ENCODE data around the gene RCAN1. TPM values are rescaled to one million over a fixed set of nuclear protein-coding genes. Genes with fewer than 3 reads are reported as not detected.

Gene RCAN1
- total RNA-seq, 1 donor from 2014 or later = 17.6 TPM

GRCh38 chr21:34599534-34600101, 15.3 kb downstream of the RCAN1 start:
- H3K4me3 Mint-ChIP-seq = no peak overlapping the region
- peaks cover 8% of the 10 kb centered on the region for H3K27me3 Mint-ChIP-seq
- no peaks in the 10 kb centered on the region for H3K36me3 Mint-ChIP-seq (ENCODE audit: low read depth)
- no peak overlapping the region for H3K27ac Mint-ChIP-seq
- H3K9me3 Mint-ChIP-seq = no peaks in the 10 kb centered on the region
- intact Hi-C loops (cut with micrococcal nuclease) = no loop called here
- no peaks in the 10 kb centered on the region for H3K4me1 Mint-ChIP-seq
- no peak for DNase-seq

- H3K27ac Mint-ChIP-seq = no peak overlapping the region
- DNase-seq = no peak
- intact Hi-C loops (cut with micrococcal nuclease) = no loop called here
- H3K9me3 Mint-ChIP-seq = no peaks in the 10 kb centered on the region
- peaks cover 8% of the 10 kb centered on the region for H3K27me3 Mint-ChIP-seq
- no peak overlapping the region for H3K4me3 Mint-ChIP-seq
- H3K4me1 Mint-ChIP-seq = no peaks in the 10 kb centered on the region
- no peaks in the 10 kb centered on the region for H3K36me3 Mint-ChIP-seq (ENCODE audit: low read depth)
Measured at GRCh38 chr21:34598931-34599400, 15.9 kb downstream of the RCAN1 start.

- intact Hi-C loops (cut with micrococcal nuclease) = no loop called here
- H3K4me1 Mint-ChIP-seq = no peaks in the 10 kb centered on the region
- no peak overlapping the region for H3K27ac Mint-ChIP-seq
- no peak overlapping the region for H3K4me3 Mint-ChIP-seq
- peaks cover 5% of the 10 kb centered on the region for H3K27me3 Mint-ChIP-seq
- H3K9me3 Mint-ChIP-seq = no peaks in the 10 kb centered on the region
- H3K36me3 Mint-ChIP-seq (ENCODE audit: low read depth) = no peaks in the 10 kb centered on the region
- DNase-seq = no peak
Measured at GRCh38 chr21:34597406-34597805, 17.5 kb downstream of the RCAN1 start.

- H3K4me1 Mint-ChIP-seq = no peaks in the 10 kb centered on the region
- H3K4me3 Mint-ChIP-seq = no peak overlapping the region
- intact Hi-C loops (cut with micrococcal nuclease) = no loop called here
- DNase-seq = no peak
- no peaks in the 10 kb centered on the region for H3K36me3 Mint-ChIP-seq (ENCODE audit: low read depth)
- no peak overlapping the region for H3K27ac Mint-ChIP-seq
- peaks cover 2% of the 10 kb centered on the region for H3K27me3 Mint-ChIP-seq
- H3K9me3 Mint-ChIP-seq = no peaks in the 10 kb centered on the region
Measured at GRCh38 chr21:34596561-34597271, 18.2 kb downstream of the RCAN1 start.

GRCh38 chr21:34595457-34595856, 19.5 kb downstream of the RCAN1 start:
- Mint-ChIP-seq H3K4me3 (no peak overlapping the region), H3K27me3 (peaks cover 2% of the 10 kb centered on the region), H3K27ac (no peak overlapping the region), H3K9me3 (no peaks in the 10 kb centered on the region), H3K4me1 (no peaks in the 10 kb centered on the region), H3K36me3 (ENCODE audit: low read depth) (no peaks in the 10 kb centered on the region)
- DNase-seq = no peak
- intact Hi-C loops (cut with micrococcal nuclease) = no loop called here

- Mint-ChIP-seq H3K27ac (no peak overlapping the region), H3K4me1 (no peaks in the 10 kb centered on the region), H3K27me3 (no peaks in the 10 kb centered on the region), H3K4me3 (no peak overlapping the region), H3K9me3 (no peaks in the 10 kb centered on the region), H3K36me3 (ENCODE audit: low read depth) (no peaks in the 10 kb centered on the region)
- intact Hi-C loops (cut with micrococcal nuclease) = no loop called here
- no peak for DNase-seq
Measured at GRCh38 chr21:34594566-34595234, 20.2 kb downstream of the RCAN1 start.

- no peaks in the 10 kb centered on the region for H3K36me3 Mint-ChIP-seq (ENCODE audit: low read depth)
- no peaks in the 10 kb centered on the region for H3K9me3 Mint-ChIP-seq
- no peak overlapping the region for H3K4me3 Mint-ChIP-seq
- H3K4me1 Mint-ChIP-seq = no peaks in the 10 kb centered on the region
- H3K27ac Mint-ChIP-seq = no peak overlapping the region
- no peaks in the 10 kb centered on the region for H3K27me3 Mint-ChIP-seq
- intact Hi-C loops (cut with micrococcal nuclease) = no loop called here
- no peak for DNase-seq
Measured at GRCh38 chr21:34593954-34594531, 20.9 kb downstream of the RCAN1 start.

- intact Hi-C loops (cut with micrococcal nuclease) = no loop called here
- H3K27ac Mint-ChIP-seq = no peak overlapping the region
Measured at GRCh38 chr21:34593423-34593822, 21.5 kb downstream of the RCAN1 start.

GRCh38 chr21:34592120-34592955, 22.6 kb downstream of the RCAN1 start:
- Mint-ChIP-seq H3K27ac (no peak overlapping the region), H3K4me3 (no peak overlapping the region), H3K9me3 (peaks cover 3% of the 10 kb centered on the region), H3K36me3 (ENCODE audit: low read depth) (peaks cover 2% of the 10 kb centered on the region), H3K4me1 (no peaks in the 10 kb centered on the region), H3K27me3 (no peaks in the 10 kb centered on the region)
- DNase-seq = no peak
- intact Hi-C loops (cut with micrococcal nuclease) = no loop called here

More at GRCh38 chr21:34593423-34593822, 21.5 kb downstream of the RCAN1 start:
- no peaks in the 10 kb centered on the region for H3K36me3 Mint-ChIP-seq (ENCODE audit: low read depth)
- H3K4me1 Mint-ChIP-seq = no peaks in the 10 kb centered on the region
- no peak for DNase-seq
- no peaks in the 10 kb centered on the region for H3K9me3 Mint-ChIP-seq
- H3K4me3 Mint-ChIP-seq = no peak overlapping the region
- H3K27me3 Mint-ChIP-seq = no peaks in the 10 kb centered on the region

- Mint-ChIP-seq H3K27ac (no peak overlapping the region), H3K27me3 (no peaks in the 10 kb centered on the region), H3K36me3 (ENCODE audit: low read depth) (peaks cover 2% of the 10 kb centered on the region), H3K4me1 (no peaks in the 10 kb centered on the region), H3K4me3 (no peak overlapping the region), H3K9me3 (peaks cover 3% of the 10 kb centered on the region)
- no peak for DNase-seq
- intact Hi-C loops (cut with micrococcal nuclease) = no loop called here
Measured at GRCh38 chr21:34590520-34590919, 24.4 kb downstream of the RCAN1 start.

GRCh38 chr21:34589511-34590282, 25.2 kb downstream of the RCAN1 start:
- intact Hi-C loops (cut with micrococcal nuclease) = no loop called here
- no peaks in the 10 kb centered on the region for H3K27me3 Mint-ChIP-seq
- H3K4me1 Mint-ChIP-seq = peaks cover under 1% of the 10 kb centered on the region
- peaks cover 3% of the 10 kb centered on the region for H3K9me3 Mint-ChIP-seq
- peaks cover 2% of the 10 kb centered on the region for H3K36me3 Mint-ChIP-seq (ENCODE audit: low read depth)
- H3K4me3 Mint-ChIP-seq = no peak overlapping the region
- no peak overlapping the region for H3K27ac Mint-ChIP-seq
- no peak for DNase-seq

- Mint-ChIP-seq H3K9me3 (peaks cover 3% of the 10 kb centered on the region), H3K36me3 (ENCODE audit: low read depth) (peaks cover 2% of the 10 kb centered on the region), H3K27me3 (no peaks in the 10 kb centered on the region), H3K27ac (no peak overlapping the region), H3K4me3 (no peak overlapping the region), H3K4me1 (peaks cover 11% of the 10 kb centered on the region)
- DNase-seq = no peak
- intact Hi-C loops (cut with micrococcal nuclease) = loop anchor here (2.0 kb wide), 1 partner anchor 67 kb away; no protein-coding TSS in a partner anchor
Measured at GRCh38 chr21:34583926-34584563, 30.9 kb downstream of the RCAN1 start.

Data from activated CD4-positive, alpha-beta T cell treated with anti-CD3 and anti-CD28 coated beads, Interleukin-2, amount 10 ng/mL, durations not matched to agents 24 days and 14 days (primary cell).